Mononuclear cell (primary cell): ENCODE measurements around the gene TIE1. TPM values are rescaled to one million over a fixed set of nuclear protein-coding genes. Genes with fewer than 3 reads are reported as not detected.

Source experiments
- H3K27me3 ChIP-seq: 2 replicates; pipeline ENCODE4 v1.6.0; 2011; ENCODE audit warnings: low read length, control low read depth; ENCODE audit not compliant: insufficient read depth
- H3K4me1 ChIP-seq: 2 replicates; pipeline ENCODE4 v1.5.1; 2011; ENCODE audit warnings: mild to moderate bottlenecking, low read length, control low read depth; ENCODE audit not compliant: insufficient read depth
- H3K4me3 ChIP-seq: 2 replicates; pipeline ENCODE4 v1.5.1; 2011; ENCODE audit warnings: mild to moderate bottlenecking, low read length, moderate library complexity
- H3K9me3 ChIP-seq: 2 replicates; pipeline ENCODE4 v1.5.1; 2011; ENCODE audit warnings: low read depth, mild to moderate bottlenecking, control low read depth, low read length
- total RNA-seq: library from RNA; depleted of rRNA; stranded (reverse); fragments of >200 nt; gene quantifications from one replicate; pipeline ENCODE4 v1.2.3, GENCODE V29; 2012

The TIE1 gene
- total RNA-seq, 1 donor = 0.94 TPM

DNA sequence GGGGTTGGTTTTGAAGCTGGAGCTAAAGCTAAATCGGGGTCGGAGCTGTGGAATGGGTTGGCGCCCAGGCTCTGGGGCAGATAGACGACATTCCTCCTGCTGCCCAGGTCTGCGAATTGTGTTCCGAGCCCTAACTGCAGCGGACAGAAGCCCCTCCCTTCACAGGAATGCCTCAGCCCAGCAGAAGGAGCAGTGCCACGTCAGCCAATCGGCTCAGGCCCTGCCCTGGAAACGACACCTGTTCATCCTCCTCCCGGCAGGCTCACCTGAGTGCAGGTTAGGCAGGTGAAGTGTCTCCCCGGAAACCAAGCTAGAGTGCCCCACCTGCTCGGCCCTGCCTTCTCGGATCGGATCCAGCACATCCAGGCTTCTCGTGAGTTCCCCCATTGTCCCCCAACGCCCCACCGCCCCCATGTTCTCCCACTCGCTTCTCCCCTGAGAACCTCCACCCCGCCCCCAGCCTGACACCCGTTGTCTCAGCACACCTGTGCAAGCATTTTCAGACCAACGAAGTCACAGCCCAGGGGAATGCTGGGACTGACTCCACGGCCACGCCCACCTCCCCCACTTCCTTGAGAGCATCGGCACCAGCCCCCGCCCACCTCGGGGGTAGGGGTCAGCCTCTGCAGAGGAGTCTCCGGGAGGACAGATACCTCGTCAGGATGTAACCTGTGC, 30.2 kb upstream of the TIE1 start:
- Histone ChIP-seq H3K27me3 (no peaks in the 10 kb centered on the region), H3K9me3 (no peaks in the 10 kb centered on the region), H3K4me1 (peaks cover 15% of the 10 kb centered on the region), H3K4me3 (no peak overlapping the region)

DNA sequence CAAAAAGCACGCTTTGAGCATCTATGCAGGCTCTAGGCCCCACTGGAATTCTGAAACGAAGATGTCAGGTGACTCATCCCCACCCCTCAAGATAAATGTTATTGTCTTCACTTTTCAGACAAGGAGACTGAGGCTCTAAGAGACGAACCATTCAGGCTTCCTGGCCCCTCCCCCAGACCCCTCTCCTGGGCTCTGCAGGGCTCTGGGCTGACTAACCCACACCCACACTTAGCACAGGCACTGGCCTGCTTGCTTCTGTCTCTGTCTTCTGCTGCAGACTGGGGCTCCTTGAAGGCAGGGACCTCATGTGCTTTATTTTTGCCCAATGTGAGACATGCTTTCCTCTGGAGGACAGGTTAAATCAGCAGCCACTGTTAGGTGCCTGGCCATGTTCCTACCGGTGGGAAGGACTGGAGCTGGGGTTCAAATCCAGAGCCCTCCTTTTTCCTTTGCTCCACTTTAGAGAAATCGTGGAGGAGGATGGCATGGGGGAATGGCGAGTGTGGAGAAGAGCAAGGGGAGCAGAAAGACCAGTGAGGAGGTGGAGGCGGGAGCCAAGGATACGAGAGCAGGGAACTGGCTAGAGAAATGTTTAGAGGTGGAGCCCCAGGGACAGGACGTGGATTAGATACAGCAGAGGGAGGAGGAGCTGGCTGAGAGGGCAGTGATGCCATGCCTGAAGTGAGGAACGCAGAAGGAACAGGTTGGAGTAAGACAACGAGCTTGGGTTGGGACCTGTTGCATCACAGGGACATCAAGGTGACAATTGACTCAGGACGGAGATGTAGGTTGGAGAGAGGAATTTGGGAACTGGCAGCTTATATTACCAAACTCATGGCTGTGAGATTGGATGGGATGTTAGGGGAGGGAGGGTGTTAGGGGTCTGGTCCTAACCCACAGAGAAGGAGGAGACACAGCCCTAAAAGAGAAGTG, 29.3 kb upstream of the TIE1 start:
- no peaks in the 10 kb centered on the region for H3K27me3 ChIP-seq
- H3K4me3 ChIP-seq = no peak overlapping the region
- no peaks in the 10 kb centered on the region for H3K9me3 ChIP-seq
- H3K4me1 ChIP-seq = peaks cover 15% of the 10 kb centered on the region

DNA sequence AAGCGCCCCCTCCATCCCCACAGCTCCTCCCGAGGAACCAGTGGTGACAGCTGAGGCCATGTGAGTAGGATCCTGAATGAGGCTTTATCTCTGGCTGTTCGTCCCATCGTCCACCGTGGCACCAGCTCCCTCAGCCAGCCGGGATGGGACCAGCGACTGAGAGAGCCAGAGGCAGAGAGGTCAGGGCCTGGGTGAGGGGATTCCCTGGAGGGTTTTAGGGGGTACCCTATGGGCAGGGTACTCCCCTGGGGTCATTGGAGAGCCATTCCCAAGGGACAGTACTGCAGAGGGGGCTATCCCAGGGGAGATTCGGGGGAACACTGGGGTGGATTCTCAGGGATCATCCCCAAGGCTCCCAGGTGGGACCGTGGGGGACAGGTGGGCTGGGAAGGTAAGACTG, 28.6 kb upstream of the TIE1 start:
- Histone ChIP-seq H3K4me3 (no peak overlapping the region), H3K9me3 (no peaks in the 10 kb centered on the region), H3K27me3 (no peaks in the 10 kb centered on the region), H3K4me1 (peaks cover 15% of the 10 kb centered on the region)

GRCh38 chr1:43272576-43273571, 27.9 kb upstream of the TIE1 start:
- Histone ChIP-seq H3K4me1 (peaks cover 15% of the 10 kb centered on the region), H3K9me3 (no peaks in the 10 kb centered on the region), H3K27me3 (no peaks in the 10 kb centered on the region), H3K4me3 (no peak overlapping the region)

DNA sequence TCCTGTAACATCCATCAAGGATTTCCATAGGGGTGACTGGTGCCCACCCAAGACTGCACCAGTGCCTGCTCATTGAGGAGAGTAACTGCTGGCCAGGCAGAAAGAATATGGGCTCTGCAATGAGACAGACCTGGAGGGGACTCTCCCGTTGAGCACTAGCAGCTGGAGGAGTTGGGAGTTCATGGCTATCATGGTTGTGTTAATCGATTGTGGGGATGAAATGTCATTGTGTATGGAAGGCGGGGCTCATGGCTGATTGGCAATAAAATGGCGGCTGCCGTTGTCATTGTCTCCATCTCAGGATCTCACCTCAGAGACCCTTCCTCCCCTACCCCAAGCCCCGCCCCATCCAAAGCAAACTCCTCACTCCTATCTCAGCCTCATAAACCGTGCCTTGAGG, 27.1 kb upstream of the TIE1 start:
- Histone ChIP-seq H3K4me1 (peaks cover 15% of the 10 kb centered on the region), H3K9me3 (no peaks in the 10 kb centered on the region), H3K27me3 (no peaks in the 10 kb centered on the region), H3K4me3 (no peak overlapping the region)

DNA sequence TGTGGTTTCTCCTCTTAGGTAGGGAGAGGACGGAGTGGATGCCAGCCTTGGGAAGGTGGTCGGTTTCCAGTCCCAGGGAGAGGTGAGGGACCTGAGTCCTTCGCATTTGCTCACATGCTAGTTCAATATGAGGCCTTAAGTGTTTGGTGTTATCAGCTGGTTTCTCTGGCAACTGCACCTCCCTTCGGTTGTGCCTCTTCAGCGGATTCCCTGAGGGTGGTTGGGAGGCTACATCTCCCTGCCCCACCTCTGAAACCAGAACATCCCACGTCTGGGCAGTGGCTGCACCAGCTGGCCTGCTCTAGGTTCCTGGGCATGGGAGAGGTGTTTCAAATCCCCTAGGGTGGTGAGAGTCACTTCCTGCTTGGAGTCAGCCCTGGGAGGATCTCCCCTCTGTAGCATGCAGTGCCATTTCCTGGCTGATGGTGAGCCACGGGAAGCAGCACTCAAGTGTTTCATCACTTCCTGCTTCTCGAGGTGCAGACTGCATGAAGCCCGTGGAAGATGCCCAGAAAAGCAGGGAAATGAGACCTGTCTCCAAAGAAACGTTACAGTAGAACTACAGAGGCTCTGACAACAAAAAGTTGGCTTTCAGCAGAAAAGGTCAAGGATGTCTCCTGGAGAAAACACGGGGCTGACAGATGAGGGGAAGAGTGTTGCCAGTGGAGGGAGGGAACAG, 26.5 kb upstream of the TIE1 start:
- Histone ChIP-seq H3K4me1 (peaks cover 15% of the 10 kb centered on the region), H3K9me3 (no peaks in the 10 kb centered on the region), H3K4me3 (no peak overlapping the region), H3K27me3 (no peaks in the 10 kb centered on the region)

- no peaks in the 10 kb centered on the region for H3K27me3 ChIP-seq
- H3K4me3 ChIP-seq = no peak overlapping the region
Measured at GRCh38 chr1:43274804-43275180, 26.0 kb upstream of the TIE1 start.

DNA sequence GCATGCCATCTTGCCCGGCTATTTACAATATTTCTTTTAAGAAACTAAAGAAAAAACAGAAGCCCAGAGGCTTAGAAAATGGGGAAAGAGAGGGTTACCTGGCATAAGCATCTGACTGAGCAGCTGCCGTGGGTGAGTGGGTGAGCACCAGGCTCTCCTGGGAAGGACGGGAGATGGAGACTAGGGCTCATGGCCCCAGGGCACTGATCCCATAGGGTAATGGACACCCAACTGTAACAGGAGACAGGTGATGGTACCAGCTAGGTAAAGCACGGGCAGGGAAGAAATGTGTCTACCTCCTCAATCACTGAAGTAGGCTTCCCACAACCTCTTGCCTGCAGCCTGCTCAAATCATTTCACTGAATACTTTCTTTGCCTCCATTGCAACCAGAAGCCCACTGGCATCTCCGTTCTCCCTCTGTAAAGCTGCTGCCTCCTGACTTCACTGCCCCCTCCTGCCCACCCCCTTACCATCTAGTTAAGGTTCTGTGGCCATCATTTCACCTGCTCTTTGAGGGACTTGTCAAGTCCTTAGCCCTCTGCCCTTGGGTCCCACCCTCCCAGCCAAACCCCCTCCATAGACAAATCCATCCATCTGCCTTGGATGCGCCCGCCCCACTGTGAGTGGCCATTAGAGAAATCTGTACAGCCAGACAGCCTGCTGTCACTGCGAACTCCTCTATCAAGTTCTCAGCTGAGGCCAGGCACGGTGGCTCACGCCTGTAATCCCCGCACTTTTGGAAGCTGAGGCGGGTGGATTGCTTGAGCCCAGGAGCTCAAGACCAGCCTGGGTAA, 24.8 kb upstream of the TIE1 start:
- no peaks in the 10 kb centered on the region for H3K9me3 ChIP-seq
- H3K4me1 ChIP-seq = peaks cover 9% of the 10 kb centered on the region
- H3K27me3 ChIP-seq = no peaks in the 10 kb centered on the region
- no peak overlapping the region for H3K4me3 ChIP-seq

More at GRCh38 chr1:43274804-43275180, 26.0 kb upstream of the TIE1 start:
- peaks cover 15% of the 10 kb centered on the region for H3K4me1 ChIP-seq
- H3K9me3 ChIP-seq = no peaks in the 10 kb centered on the region

DNA sequence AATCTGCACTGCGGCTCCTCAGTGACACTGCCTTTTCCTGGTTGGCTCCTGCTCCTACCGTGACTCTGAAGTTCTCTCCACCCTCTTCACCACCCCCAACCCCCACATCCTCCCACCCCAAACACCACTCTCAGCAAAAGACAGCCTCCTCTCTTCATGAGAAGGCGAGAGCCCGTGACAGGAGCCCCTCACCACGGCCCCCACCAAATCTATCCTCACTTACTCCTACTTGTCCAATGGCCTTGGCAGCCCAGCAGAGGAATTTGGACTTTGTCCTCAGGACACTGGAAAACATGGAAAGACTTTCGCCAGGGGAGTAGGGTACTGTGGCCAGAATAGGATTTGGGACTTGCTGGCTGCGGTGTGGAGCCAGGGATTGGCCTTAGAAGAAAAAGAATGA, 24.1 kb upstream of the TIE1 start:
- Histone ChIP-seq H3K4me1 (peaks cover 9% of the 10 kb centered on the region), H3K9me3 (no peaks in the 10 kb centered on the region), H3K27me3 (no peaks in the 10 kb centered on the region), H3K4me3 (no peak overlapping the region)

GRCh38 chr1:43277116-43277876, 23.5 kb upstream of the TIE1 start:
- Histone ChIP-seq H3K27me3 (no peaks in the 10 kb centered on the region), H3K4me3 (no peak overlapping the region), H3K9me3 (no peaks in the 10 kb centered on the region)

GRCh38 chr1:43279161-43279560, 21.6 kb upstream of the TIE1 start:
- Histone ChIP-seq H3K27me3 (no peaks in the 10 kb centered on the region), H3K4me3 (no peak overlapping the region), H3K9me3 (no peaks in the 10 kb centered on the region), H3K4me1 (peaks cover 8% of the 10 kb centered on the region)

More at GRCh38 chr1:43277116-43277876, 23.5 kb upstream of the TIE1 start:
- peaks cover 9% of the 10 kb centered on the region for H3K4me1 ChIP-seq

- peaks cover 3% of the 10 kb centered on the region for H3K4me1 ChIP-seq
- H3K4me3 ChIP-seq = no peak overlapping the region
- H3K9me3 ChIP-seq = no peaks in the 10 kb centered on the region
- no peaks in the 10 kb centered on the region for H3K27me3 ChIP-seq
Measured at GRCh38 chr1:43279666-43280065, 21.1 kb upstream of the TIE1 start.

DNA sequence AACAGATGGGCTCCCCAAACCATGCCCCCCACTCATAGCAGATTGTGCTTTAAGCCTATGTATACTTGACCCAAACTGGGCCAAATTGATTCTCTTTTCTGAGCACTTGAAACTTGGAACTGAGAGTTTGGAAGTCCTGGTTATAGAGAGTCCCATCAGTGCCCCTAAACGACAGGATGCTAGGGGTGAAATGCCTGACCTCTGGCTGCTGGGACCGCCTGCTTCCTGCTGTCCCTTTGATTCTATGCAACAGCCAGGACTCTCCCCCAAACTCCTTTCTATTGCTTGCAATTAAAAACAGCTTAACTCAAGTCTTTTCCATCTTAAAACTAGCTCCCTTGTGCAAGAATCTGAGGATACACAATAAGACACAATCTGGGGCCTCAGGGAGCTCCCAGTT, 20.1 kb upstream of the TIE1 start:
- Histone ChIP-seq H3K27me3 (no peaks in the 10 kb centered on the region), H3K4me1 (no peaks in the 10 kb centered on the region), H3K4me3 (no peak overlapping the region), H3K9me3 (no peaks in the 10 kb centered on the region)
